ENCODE results near the gene NOSTRIN.

Gene NOSTRIN

GRCh38 chr2:168773719-168774521, 28.5 kb upstream of the NOSTRIN start:
- H3K27ac ChIP-seq, result no peak overlapping the region
- H3K27me3 ChIP-seq (ENCODE audit: insufficient read depth, low read depth, severe bottlenecking), result no peaks in the 10 kb centered on the region
- H3K4me3 ChIP-seq (ENCODE audit: low read depth, low read length), result no peak overlapping the region
- peak; percentile 68 for DNase-seq
- H3K36me3 ChIP-seq, result no peaks in the 10 kb centered on the region
- no peaks in the 10 kb centered on the region for H3K9me3 ChIP-seq (ENCODE audit: severe bottlenecking)
- TF ChIP-seq CTCF (IDR thresholded peaks at IDR 0.05; ENCODE audit: low read depth, low read length), result peak; percentile 82

- DNase-seq, result no peak
- no peak overlapping the region for H3K27ac ChIP-seq
- no peaks in the 10 kb centered on the region for H3K9me3 ChIP-seq (ENCODE audit: severe bottlenecking)
- no peaks in the 10 kb centered on the region for H3K36me3 ChIP-seq
- TF ChIP-seq CTCF (IDR thresholded peaks at IDR 0.05; ENCODE audit: low read depth, low read length), result no peak
- no peaks in the 10 kb centered on the region for H3K27me3 ChIP-seq (ENCODE audit: insufficient read depth, low read depth, severe bottlenecking)
- H3K4me3 ChIP-seq (ENCODE audit: low read depth, low read length), result no peak overlapping the region
Measured at GRCh38 chr2:168775837-168776236, 26.6 kb upstream of the NOSTRIN start.

- Histone ChIP-seq H3K27ac (no peak overlapping the region), H3K9me3 (ENCODE audit: severe bottlenecking) (no peaks in the 10 kb centered on the region), H3K4me3 (ENCODE audit: low read depth, low read length) (no peak overlapping the region), H3K27me3 (ENCODE audit: insufficient read depth, low read depth, severe bottlenecking) (no peaks in the 10 kb centered on the region), H3K36me3 (no peaks in the 10 kb centered on the region)
- TF ChIP-seq CTCF (IDR thresholded peaks at IDR 0.05; ENCODE audit: low read depth, low read length), result no peak
- no peak for DNase-seq
Measured at GRCh38 chr2:168780669-168781071, 21.8 kb upstream of the NOSTRIN start.

GRCh38 chr2:168781191-168781817, 21.1 kb upstream of the NOSTRIN start:
- no peak overlapping the region for H3K27ac ChIP-seq
- DNase-seq, result no peak
- H3K4me3 ChIP-seq (ENCODE audit: low read depth, low read length), result no peak overlapping the region
- H3K36me3 ChIP-seq, result no peaks in the 10 kb centered on the region
- no peaks in the 10 kb centered on the region for H3K27me3 ChIP-seq (ENCODE audit: insufficient read depth, low read depth, severe bottlenecking)
- no peaks in the 10 kb centered on the region for H3K9me3 ChIP-seq (ENCODE audit: severe bottlenecking)
- TF ChIP-seq CTCF (IDR thresholded peaks at IDR 0.05; ENCODE audit: low read depth, low read length), result no peak

GRCh38 chr2:168782271-168782670, 20.2 kb upstream of the NOSTRIN start:
- H3K36me3 ChIP-seq, result no peaks in the 10 kb centered on the region
- no peak for DNase-seq
- H3K27ac ChIP-seq, result no peak overlapping the region
- no peak for TF ChIP-seq CTCF (IDR thresholded peaks at IDR 0.05; ENCODE audit: low read depth, low read length)
- H3K4me3 ChIP-seq (ENCODE audit: low read depth, low read length), result no peak overlapping the region
- no peaks in the 10 kb centered on the region for H3K27me3 ChIP-seq (ENCODE audit: insufficient read depth, low read depth, severe bottlenecking)
- no peaks in the 10 kb centered on the region for H3K9me3 ChIP-seq (ENCODE audit: severe bottlenecking)
